Hippocampal formation (tissue), 2 donors: ENCODE data around the gene APELA.
"Not testable (repeated sequence)": the region's sequence is repeated elsewhere in the genome, so short reads cannot be mapped to it uniquely, and the experiment has no call there.

Experiments used
- DNase-seq, 2 donors: peaks; one replicate each; lab custom pipeline; 2025; lab: John Stamatoyannopoulos, UW

The APELA gene, protein sequence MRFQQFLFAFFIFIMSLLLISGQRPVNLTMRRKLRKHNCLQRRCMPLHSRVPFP

DNA sequence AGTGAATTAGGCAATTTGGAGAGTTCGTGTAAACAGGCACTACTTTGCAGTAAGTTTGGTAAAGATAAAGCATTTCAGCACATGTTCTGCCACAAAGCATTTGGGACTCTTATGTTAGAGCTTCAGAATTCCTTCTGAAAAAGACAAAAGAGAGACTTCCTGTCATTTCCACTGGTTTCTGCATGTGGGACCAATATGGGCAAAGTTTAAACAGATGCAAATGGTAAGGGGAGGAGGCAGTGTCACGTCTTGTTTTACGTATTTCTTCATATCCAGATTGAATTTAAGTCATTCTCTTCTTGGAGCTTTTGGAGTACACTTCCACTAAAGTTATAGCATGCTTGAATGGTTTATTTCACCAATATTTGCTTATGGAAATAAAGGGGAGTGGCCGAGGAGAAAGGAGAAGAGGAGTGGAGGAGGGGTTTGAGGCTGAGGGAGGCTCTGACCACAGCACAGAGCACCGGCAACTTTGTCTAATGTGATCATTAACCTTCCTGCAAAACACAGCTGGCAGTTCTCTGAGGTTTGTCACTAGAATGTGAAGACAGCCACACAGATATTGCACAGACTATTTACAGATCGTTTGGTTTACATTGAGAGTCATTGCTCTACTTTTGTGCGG lies at the start of gene APELA:
Gene APELA, plus strand, starts transcription at position 479 of the 625 bp plus-strand sequence. CDS start 154 bp downstream, outside the sequence.
- no peak for DNase-seq

DNA sequence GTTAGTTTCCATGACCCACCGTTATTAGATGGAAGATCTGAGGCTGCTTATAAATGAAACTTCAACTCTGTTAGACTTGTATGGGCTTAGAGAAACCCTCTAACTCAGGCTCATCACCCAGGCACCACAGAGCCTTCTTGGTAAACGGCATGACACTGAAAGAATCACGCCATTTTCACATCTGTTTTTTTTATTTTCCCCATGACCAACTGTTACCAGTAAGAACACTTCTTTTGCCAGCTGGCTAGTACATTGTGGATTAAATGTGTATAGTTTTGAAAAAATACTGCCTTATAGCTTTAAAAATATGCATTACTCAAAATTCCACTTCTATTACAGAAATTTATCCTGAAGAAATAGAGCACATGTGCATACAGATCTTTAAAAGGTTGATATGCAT lies 48.0 kb upstream of the APELA start:
- DNase-seq = no peak

DNA sequence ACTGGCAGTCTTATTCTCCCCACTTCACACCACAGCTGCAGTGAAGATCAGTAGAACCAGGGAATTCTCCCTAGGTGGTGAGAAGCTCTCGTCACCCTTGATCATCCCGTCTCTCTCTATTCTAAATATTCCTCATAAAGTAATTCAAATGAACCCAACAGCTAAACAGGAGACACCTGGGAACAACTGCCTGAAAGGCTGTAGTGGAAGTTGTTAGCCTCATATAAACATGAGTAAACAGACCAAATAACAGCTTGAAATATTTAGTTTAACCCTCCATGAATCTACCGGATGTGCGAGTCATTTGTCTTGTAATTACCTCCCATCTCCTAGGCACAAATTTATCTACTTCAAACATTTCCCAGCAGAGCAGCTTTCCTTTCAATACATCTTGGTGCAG lies 30.4 kb upstream of the APELA start:
- no peak for DNase-seq

DNA sequence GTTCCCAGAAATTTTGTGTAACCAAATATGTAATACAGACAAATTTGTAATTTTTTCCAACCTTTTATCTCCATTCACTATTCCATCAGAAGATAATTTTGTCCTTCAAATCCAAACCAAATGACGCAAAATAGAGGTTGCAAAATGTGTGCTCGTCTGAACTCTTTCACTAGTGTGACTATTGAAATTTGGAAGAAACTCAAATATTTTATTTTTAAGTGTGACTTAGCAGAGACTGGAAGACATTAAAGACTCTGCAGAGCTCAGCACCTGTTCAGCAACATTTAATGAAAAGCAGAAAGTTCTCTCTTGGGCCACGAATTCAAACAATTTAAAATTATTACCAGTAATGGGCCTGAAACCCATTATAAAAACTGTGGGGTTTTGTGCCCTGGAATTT lies 30.0 kb upstream of the APELA start:
- DNase-seq = no peak

DNA sequence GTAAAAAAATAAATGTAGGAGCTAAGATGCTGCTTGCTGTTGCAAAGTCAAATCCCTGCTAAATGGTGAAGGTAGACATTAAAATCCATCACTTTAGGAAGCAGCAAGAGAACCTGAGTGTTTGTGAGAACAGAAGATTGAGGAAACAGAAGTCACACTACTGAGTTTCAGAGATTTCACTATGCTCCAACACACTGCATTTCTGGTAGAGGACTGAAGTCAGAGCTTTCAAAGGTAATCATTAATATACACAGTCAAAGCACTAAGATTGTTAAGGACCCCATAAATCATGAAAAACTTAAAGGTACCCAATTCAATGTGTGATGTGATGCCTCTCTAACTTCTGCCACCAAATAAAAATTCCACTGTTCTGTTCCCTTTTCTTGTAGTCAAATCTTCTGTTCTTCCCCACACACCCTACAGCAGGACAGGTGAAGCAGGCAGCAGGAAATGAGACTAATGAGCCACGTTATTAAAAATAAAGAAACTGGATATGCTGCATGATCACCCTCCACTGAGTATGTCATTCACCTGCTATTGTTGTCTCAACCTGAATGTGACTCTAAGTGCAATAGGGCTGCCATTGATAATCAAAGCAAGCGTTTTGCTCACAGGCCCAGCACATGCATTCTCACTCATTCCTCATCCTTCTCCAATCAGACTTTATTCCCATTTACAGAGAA lies 28.9 kb upstream of the APELA start:
- DNase-seq = no peak

DNA sequence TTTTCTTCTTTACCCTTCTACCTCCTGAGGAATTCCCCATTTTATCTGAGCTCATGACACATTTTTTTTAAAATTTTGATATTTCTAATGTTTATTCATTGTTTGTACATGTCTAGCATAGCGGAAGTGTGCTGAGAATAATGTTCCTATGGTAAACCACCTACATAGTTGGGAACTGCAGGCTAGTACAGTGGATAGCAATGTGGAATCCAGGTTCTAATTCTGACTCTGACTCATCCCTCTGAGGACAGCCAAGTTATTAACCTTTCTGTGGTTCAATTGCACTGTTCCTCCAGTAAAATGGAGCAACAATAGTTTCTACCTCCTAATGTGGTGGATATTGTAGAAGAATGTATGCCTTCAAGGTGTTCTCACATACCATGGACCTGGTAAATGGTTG lies 20.6 kb upstream of the APELA start:
- DNase-seq = no peak

DNA sequence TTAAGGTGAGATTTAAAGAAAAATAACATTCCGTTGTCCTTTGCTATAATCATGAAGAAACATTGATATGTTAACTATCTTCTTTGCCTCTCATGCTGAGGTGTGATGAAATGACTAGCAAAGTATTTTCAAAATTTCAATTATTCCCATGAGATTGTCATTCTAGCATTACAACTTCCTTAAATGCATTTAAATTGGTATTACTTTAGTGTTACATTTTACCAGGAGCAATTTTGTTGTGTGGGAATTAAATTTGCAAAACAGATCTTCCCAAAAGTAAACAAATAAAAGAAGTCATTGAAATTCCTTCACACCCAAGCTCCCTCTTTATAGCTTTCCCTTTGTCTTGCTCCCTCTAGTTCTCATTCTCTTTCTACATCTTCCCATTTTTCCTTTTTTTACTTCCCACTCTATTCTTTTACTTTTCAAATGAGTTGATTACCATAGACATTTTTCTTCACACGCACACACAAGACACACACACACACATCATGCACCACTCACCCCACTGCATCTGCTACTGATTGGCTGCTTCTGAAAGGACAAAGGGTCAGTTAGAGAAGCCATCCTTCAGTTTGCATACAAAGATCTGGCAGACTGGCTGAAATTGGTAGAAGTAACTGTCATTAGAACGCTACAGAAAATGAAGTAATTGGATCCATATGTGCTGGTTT lies 10.0 kb upstream of the APELA start:
- no peak for DNase-seq

DNA sequence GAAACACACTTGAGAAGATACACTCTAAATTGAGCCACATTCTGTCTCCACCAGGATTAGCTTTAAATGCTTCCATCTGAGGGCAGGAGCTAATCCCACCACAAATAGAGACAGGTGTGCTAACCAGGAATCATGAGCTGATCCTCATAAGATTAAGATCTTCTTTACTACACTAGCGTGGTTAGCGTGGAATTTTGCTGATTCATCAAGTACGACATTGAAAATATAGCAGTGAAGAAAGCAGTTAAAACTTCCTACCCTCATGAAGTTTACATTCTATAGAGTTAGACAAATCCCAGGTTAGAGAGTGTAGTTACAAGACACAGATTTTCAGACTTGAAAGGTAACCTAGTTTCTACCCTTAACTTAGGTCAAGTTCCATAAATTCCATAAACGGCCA lies 5.3 kb upstream of the APELA start:
- no peak for DNase-seq

DNA sequence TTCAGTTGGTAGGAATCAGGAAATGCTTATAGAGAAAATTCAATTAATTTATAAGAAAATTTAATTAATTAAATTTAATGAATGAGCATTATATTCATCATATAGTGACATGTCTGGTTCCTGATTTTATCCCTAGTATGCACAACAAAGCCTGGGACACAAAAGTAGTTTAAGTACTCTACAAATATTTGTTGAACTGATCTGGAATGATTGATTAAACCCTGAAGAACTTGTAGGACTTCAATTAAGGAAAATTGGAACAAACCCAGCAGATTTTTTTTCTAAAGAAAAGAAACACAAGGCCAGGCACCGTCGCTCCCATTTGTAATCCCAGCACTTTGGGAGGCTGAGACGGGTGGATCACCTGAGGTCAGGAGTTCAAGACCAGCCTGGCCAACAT lies 4.5 kb upstream of the APELA start:
- no peak for DNase-seq

DNA sequence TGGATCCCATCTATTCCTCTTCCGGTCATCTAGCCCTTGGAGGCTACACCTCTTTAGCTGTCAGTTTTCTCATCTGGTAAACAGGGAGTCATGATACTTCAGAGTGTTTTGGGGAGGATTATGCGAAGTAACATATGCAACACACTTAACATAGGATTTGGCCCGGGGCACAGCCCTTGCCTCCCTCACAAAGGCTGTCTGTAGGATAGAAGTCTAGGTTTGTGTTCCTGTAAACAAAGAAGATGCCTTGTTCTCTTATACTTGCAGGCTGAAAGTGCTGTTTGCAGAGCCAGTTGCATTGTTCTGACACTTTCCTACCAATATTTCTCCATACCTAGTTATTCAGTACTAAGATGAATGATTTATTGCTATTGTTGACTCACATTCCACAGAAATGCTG lies 2.2 kb upstream of the APELA start:
- DNase-seq = no peak

DNA sequence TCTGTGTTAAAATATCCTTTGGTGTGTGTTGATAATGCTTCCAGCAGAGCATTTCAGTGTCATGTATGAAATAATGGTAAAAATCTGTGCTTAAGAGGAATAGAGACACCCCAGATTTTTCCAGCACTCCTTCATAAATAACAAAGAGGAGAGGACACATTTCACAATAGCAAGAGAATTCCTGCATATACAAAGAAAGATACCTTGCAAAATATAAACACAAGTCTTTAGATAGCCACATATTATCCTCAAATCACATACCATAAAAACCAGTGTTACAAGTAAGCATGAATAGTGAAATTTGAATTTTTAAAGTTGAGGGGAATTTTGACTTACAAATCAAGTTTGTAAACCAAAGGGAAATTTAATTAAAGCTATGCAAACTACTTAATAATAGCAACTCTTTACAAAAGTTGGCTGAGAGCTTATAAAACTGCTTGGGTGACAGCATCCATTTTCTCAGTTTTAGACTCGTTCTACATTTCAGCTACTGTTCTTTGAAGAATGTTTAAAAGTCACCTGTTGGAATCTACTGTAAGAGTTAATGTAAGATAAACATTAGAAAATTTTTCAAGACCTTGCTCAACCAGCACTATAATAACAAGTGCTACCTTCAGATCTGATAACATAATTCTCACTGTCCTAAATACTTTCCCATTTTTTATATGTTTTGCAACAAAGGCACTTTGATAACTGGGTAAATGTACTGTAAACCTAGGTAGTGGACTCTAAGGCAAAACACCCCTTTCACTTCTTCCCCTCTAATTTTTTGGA lies 3.7 kb downstream of the APELA start:
- DNase-seq = no peak

DNA sequence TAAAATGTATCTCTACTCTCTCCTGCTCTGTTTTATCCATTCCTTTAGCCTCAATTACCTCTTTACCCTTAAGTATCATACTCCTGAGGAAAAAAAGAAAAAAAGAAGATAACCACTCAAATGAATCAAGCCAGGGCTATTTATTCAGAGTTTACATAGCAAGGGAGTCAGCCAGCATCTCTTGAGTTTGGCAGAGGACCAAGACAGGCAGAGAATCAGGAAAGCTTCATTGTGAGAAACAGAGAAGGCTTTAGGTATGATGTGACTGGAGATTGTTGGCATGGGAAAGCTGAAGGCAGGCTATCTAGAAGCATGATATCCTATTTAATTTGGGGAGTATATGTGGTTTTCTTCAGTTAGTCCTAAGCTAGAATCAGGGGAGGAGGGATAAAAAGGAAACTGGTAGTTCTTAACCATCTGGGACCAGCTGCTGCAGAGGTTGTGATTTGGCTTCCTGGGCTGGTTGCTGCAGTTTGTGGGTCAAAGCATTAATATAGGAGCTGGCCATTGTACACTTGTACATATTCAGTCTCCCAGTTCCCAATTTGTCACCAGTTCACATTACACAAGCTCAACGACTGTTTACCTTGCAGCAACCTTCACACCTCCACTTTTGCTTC lies 11.2 kb downstream of the APELA start:
- no peak for DNase-seq

DNA sequence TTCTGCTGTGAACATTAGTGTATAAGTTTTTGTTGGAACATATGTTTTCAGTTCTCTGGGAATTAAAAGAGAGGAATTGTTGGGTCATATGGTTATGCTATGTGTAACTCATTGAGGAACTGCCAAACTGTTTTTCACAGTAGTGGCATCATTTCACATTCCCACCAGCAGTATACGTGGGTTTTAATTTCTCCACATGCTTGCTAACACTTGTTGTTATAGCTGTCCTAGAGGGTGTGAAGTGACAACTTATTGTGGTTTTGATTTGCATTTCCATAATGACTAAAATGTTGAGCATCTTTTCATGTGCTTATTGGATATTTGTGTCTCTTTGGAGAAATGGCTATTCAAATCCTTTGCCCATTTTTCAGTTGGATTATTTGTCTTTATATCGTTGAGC lies 13.7 kb downstream of the APELA start:
- DNase-seq = no peak

DNA sequence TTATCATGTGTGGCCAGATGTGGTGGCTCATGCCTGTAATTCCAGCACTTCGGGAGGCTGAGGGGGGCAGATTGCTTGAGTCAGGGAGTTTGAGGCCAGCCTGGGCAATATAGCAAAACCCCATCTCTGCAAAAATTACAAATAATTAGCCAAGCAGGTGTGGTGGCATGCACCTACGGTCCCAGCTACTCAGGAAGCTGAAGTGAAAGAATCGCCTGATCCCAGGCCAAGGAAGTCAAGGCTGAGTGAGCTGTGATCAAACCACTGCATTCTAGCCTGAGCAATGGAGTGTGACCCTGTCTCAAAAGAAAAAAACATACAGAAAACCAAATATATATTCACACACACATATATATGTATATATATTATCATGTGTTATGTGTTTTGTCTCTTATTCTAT lies 15.0 kb downstream of the APELA start:
- DNase-seq = no peak

DNA sequence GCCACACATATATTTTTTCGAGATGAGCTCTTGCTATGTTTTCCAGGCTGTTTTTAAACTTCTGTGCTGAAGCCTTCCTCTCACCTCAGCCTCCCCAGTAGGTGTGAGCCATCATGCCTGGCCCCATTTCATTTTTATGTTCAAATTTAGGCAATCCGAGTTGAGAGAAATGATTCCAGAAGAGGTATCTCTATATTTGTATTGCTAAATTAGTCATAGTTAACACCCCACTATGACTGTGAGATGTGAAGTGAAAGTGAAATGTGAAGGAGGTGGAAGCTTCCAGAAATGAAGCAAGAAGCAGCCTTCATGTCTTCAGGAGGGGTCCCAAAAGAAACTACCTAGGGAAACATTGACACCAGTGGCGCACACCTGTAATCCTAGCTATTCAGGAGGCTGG lies 17.7 kb downstream of the APELA start:
- no peak for DNase-seq

DNA sequence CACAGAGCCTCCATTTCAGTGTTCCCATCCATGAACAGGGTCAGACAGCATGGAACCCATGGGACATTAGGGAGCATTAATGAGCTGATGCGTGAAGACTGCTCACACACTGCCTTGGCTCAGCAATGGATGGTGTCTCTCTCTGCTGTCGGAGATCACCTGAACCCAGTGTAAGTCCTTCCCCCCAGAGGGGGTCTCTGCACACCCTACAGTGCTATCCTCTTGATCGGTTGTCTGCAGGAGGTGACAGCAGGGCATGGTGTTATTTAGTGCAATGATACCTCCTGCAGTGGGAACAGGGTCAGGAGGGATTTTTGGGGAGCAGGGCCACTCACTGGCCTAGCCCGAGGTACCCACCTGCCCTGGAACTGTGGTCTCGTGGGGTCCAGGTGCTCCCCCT lies 25.6 kb downstream of the APELA start:
- DNase-seq = no peak

DNA sequence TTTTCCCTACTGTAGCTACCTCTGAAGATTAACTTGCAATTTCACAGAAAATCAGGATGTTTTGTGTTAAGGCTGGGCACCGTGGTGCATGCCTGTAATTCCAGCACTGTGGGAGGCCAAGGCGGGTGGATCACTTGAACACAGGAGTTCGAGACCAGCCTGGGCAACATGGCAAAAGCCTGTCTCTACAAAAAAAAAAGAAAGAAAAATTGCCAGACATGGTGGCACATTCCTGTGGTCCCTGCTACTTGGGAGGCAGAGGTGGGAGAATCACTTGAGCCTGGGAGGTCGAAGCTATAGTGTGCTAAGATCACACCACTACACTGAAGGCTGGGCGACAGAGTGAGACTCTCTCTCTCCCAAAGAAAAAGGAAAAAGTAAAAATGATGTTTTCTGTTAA lies 27.4 kb downstream of the APELA start:
- DNase-seq = no peak

DNA sequence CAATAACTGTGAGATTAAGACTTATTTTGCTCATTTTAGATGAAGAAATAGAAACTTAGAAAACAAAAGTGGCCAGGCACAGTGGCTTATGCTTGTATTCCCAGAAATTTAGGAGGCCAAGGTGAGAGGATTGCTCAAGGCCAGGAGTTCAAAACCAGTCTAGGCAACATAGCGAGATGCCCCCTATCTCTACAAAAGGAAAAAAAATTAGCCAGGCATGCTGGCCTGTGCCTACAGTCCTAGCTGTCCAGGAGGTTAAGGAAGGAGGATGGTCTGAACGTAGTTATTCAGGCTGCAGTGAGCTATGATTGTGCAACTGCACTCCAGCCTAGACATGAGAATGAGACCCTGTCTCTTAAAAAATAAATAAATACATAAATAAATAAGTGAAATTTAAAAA lies 28.0 kb downstream of the APELA start:
- DNase-seq = no peak

DNA sequence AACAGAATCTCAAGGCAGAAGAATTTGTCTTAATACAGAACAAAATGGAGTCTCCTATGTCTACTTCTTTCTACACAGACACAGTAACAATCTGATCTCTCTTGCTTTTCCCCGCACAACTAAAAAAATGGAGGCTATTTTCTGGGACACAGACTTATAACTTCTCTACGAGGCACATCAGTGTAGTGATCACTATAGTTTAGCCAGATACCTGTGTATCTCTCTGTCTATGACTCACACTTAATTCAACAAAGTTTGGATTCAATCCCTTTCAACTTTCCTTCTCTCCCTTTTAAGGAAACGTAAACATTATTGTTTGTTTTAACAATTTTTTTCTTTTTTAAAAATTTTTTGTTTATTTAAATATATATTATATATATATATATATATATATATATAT lies 29.4 kb downstream of the APELA start:
- no peak for DNase-seq

DNA sequence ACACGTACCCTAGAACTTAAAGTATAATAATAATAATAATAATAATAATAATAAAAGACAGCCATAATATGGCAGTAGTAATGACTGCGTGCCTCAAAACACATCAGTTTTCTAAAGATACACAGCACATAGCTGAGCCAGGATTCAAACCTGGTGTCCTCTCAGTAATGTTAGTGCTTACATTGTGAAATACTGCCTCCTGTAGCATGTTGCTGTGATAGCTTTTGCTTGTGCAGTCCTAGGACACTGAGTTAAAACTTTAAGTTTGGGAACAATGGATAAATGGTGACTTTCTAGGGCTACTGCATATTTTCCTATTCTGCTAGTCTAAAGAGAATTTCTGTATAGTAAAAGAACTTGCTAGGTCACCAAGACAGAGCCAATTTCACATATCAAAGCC lies 36.5 kb downstream of the APELA start:
- not testable (repeated sequence) for DNase-seq

DNA sequence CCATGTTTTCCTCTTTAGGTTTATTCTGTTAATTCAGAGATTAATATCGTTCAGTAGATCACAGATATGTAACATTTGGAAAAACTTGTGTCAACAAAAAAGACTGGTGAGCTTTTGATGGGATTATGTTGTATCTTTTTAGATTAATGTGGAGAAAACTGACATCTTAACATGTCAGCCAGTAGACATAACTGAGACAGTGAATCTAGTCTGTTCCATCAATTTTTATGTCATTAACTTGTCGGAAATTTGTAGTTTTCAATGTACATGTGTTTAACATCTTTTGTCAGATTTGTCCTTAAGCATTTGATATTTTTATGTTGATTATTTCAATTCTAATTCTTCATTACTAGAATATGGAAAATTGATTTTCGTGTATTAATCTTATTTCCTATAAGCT lies 42.0 kb downstream of the APELA start:
- no peak for DNase-seq

DNA sequence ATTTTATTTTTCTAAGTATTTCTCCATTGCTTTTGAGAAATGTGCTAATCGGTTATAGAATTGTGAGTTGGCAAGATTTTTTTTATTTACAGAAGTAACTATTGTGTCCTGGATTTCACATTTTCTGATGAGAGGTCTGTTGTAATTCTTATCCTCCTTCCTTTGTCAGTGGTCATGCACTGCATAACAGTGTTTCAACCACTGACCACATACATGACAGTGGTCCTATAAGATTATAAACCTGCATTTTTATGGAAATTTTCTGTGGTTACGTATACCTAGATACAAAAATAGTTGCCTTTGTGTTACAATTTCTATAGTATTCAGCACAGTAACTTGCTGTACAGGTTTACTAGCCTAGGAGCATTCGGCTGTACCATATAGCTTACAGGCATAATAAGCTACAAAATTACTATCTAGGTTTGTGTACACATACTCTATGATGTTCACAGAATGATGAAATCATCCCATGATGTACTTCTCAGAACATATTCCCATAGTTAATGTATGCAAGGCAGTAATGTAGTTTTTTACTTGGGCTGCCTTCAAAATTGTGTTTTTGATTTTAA lies 47.8 kb downstream of the APELA start:
- DNase-seq = no peak
